Measurements from ENCODE around the gene LPIN1.

GRCh38 chr2:11786191-11786590, 39.8 kb downstream of the LPIN1 start:
- TF ChIP-seq, protein P1, sequence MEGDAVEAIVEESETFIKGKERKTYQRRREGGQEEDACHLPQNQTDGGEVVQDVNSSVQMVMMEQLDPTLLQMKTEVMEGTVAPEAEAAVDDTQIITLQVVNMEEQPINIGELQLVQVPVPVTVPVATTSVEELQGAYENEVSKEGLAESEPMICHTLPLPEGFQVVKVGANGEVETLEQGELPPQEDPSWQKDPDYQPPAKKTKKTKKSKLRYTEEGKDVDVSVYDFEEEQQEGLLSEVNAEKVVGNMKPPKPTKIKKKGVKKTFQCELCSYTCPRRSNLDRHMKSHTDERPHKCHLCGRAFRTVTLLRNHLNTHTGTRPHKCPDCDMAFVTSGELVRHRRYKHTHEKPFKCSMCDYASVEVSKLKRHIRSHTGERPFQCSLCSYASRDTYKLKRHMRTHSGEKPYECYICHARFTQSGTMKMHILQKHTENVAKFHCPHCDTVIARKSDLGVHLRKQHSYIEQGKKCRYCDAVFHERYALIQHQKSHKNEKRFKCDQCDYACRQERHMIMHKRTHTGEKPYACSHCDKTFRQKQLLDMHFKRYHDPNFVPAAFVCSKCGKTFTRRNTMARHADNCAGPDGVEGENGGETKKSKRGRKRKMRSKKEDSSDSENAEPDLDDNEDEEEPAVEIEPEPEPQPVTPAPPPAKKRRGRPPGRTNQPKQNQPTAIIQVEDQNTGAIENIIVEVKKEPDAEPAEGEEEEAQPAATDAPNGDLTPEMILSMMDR (IDR thresholded peaks at IDR 0.05), result no peak
- no peak for TF ChIP-seq POLR2A (IDR thresholded peaks at IDR 0.05)
